Caco-2 (cell line): ENCODE measurements around the gene NUP85. TPM values are rescaled to one million over a fixed set of nuclear protein-coding genes. Genes with fewer than 3 reads are reported as not detected.
"Not testable (repeated sequence)": the region's sequence is repeated elsewhere in the genome, so short reads cannot be mapped to it uniquely, and the experiment has no call there.

Experiments
- BruUV-seq: library from RNA; stranded (reverse); fragments of 400-500 nt; replicated peaks from 2 replicates; lab custom pipeline; 2021; lab: Mats Ljungman, UMichigan
- CTCF ChIA-PET: fragments of 300-600 bp; sonication (Branson Sonifier 250); formaldehyde crosslinking; loops from one replicate; lab custom pipeline; 2022; ENCODE audit warnings: antibody characterized with exemption; lab: Charles Lee
- POLR2A ChIA-PET: fragments of 300-600 bp; sonication (Branson Sonifier 250); formaldehyde crosslinking; loops from one replicate; lab custom pipeline; 2022; ENCODE audit warnings: antibody characterized with exemption; lab: Charles Lee
- DNase-seq, 2 experiments: peaks; one replicate each; pipeline versions ENCODE4 v3.0.0 to v3.0.0-alpha.2; 2020 to 2022
- H3K27me3 ChIP-seq: replicated peaks from 2 replicates; pipeline ENCODE4 v1.6.0; 2011; ENCODE audit warnings: low read length; ENCODE audit not compliant: control insufficient read depth, insufficient read depth
- H3K36me3 ChIP-seq: 2 replicates; pipeline ENCODE4 v1.5.1; 2011; ENCODE audit warnings: low read length; ENCODE audit not compliant: control insufficient read depth, insufficient read depth
- H3K4me1 ChIP-seq: fragments of 250-450 bp; sonication (Bioruptor Pico); 2 replicates; pipeline ENCODE4 v1.5.1; 2020; ENCODE audit warnings: mild to moderate bottlenecking
- H3K4me3 ChIP-seq: 2 replicates; pipeline ENCODE4 v1.5.1; 2011; ENCODE audit warnings: low read depth, mild to moderate bottlenecking, control low read depth, low read length
- H3K9me3 ChIP-seq: fragments of 250-450 bp; sonication (Bioruptor Pico); 2 replicates; pipeline ENCODE4 v1.5.1; 2020; ENCODE audit warnings: mild to moderate bottlenecking, moderate library complexity
- H3K27ac Mint-ChIP-seq: one replicate; pipeline ENCODE4 v1.8.0; 2022; ENCODE audit warnings: mixed read lengths; ENCODE audit not compliant: unreplicated experiment
- H3K27me3 Mint-ChIP-seq: one replicate; pipeline ENCODE4 v1.8.0; 2022; ENCODE audit warnings: mixed read lengths; ENCODE audit not compliant: insufficient read depth, unreplicated experiment
- H3K36me3 Mint-ChIP-seq: one replicate; pipeline ENCODE4 v1.8.0; 2022; ENCODE audit warnings: mild to moderate bottlenecking, mixed read lengths; ENCODE audit not compliant: insufficient read depth, unreplicated experiment
- H3K4me1 Mint-ChIP-seq: one replicate; pipeline ENCODE4 v1.8.0; 2022; ENCODE audit warnings: low read depth, mixed read lengths; ENCODE audit not compliant: unreplicated experiment
- H3K4me3 Mint-ChIP-seq: one replicate; pipeline ENCODE4 v1.8.0; 2022; ENCODE audit warnings: mild to moderate bottlenecking, moderate library complexity, mixed read lengths; ENCODE audit not compliant: unreplicated experiment
- H3K9me3 Mint-ChIP-seq: one replicate; pipeline ENCODE4 v1.8.0; 2022; ENCODE audit warnings: mixed read lengths; ENCODE audit not compliant: unreplicated experiment
- CTCF ChIP-seq, 2 experiments: fragments of 200-600 bp in 1 of 2; IDR thresholded peaks; 1 replicate in 1 of 2; 2 replicates in 1 of 2; pipeline versions ENCODE4 v1.5.1 to v1.8.0; 2011 to 2022; ENCODE audit warnings: antibody characterized with exemption in 1 of 2, control low read depth in 1 of 2, inconsistent platforms in 1 of 2, low read depth in 1 of 2, low read length in 1 of 2, mild to moderate bottlenecking in 1 of 2, moderate library complexity in 1 of 2; ENCODE audit not compliant: insufficient read depth in 1 of 2, severe bottlenecking in 1 of 2, unreplicated experiment in 1 of 2
- intact Hi-C: fragments of 100-400 bp; cut with micrococcal nuclease; formaldehyde crosslinking; loops from one replicate; pipeline ENCODE4 v1.10.0; 2022; ENCODE audit not compliant: unreplicated experiment
- total RNA-seq: library from RNA; stranded (reverse); gene quantifications from 2 replicates; pipeline ENCODE4 v1.2.3, GENCODE V29; 2022

Gene NUP85
- total RNA-seq, 1 experiment from 2014 or later: 119 TPM

- H3K4me1 Mint-ChIP-seq: peaks cover 33% of the 10 kb centered on the region
- H3K27me3 Mint-ChIP-seq: no peaks in the 10 kb centered on the region
- CTCF ChIA-PET: interaction anchor here (0.9 kb wide), 1 partner anchor 12 kb away, joined by 8 read pairs; no protein-coding TSS in a partner anchor
- H3K27ac Mint-ChIP-seq: no peak overlapping the region
- DNase-seq: no peak
- no peaks in the 10 kb centered on the region for H3K9me3 Mint-ChIP-seq
- H3K36me3 Mint-ChIP-seq: peaks cover 18% of the 10 kb centered on the region
- Histone ChIP-seq H3K27me3 (no peaks in the 10 kb centered on the region), H3K4me3 (no peak overlapping the region), H3K4me1 (no peaks in the 10 kb centered on the region), H3K36me3 (no peaks in the 10 kb centered on the region), H3K9me3 (no peaks in the 10 kb centered on the region)
- no TSS peak for BruUV-seq
- no peak for TF ChIP-seq CTCF (IDR thresholded peaks at IDR 0.05; ENCODE audit: insufficient read depth in 1 of 2, low read depth in 1 of 2, low read length in 1 of 2, severe bottlenecking in 1 of 2, unreplicated experiment in 1 of 2)
- H3K4me3 Mint-ChIP-seq: no peak overlapping the region
- POLR2A ChIA-PET: interaction anchor here (0.7 kb wide), 1 partner anchor 425 kb away, joined by 4 read pairs; no protein-coding TSS in a partner anchor
- intact Hi-C loops: no loop called here
These were observed 46.7 kb downstream of the NUP85 start for GRCh38 chr17:75252039-75252816.

GRCh38 chr17:75255954-75256698 is 50.6 kb downstream of the NUP85 start:
- H3K4me3 Mint-ChIP-seq, H3K4me1 ChIP-seq, H3K27me3 ChIP-seq, H3K36me3 Mint-ChIP-seq, BruUV-seq, CTCF ChIA-PET, H3K9me3 ChIP-seq, H3K27ac Mint-ChIP-seq, DNase-seq, H3K36me3 ChIP-seq, intact Hi-C loops, H3K4me3 ChIP-seq, H3K27me3 Mint-ChIP-seq, H3K9me3 Mint-ChIP-seq, POLR2A ChIA-PET: not testable (repeated sequence)
- peaks cover 57% of the 10 kb centered on the region for H3K4me1 Mint-ChIP-seq

GRCh38 chr17:75257228-75257627 is 51.7 kb downstream of the NUP85 start:
- H3K4me3 ChIP-seq, H3K9me3 ChIP-seq, POLR2A ChIA-PET, DNase-seq, H3K4me3 Mint-ChIP-seq, H3K36me3 ChIP-seq, CTCF ChIA-PET, H3K27me3 Mint-ChIP-seq, H3K4me1 ChIP-seq, H3K27ac Mint-ChIP-seq, H3K27me3 ChIP-seq, intact Hi-C loops, H3K9me3 Mint-ChIP-seq, BruUV-seq: not testable (repeated sequence)
- H3K36me3 Mint-ChIP-seq: peaks cover 15% of the 10 kb centered on the region
- peaks cover 55% of the 10 kb centered on the region for H3K4me1 Mint-ChIP-seq
